HG03439 (cell line): ENCODE data around the gene CRTC2.

ENCODE experiments used
- ATAC-seq: cut with Tn5 transposase; IDR thresholded peaks from one replicate; pipeline ENCODE4 v1.9.1; 2021; ENCODE audit warnings: mild to moderate bottlenecking, moderate library complexity; ENCODE audit not compliant: unreplicated experiment

CRTC2 gene

DNA sequence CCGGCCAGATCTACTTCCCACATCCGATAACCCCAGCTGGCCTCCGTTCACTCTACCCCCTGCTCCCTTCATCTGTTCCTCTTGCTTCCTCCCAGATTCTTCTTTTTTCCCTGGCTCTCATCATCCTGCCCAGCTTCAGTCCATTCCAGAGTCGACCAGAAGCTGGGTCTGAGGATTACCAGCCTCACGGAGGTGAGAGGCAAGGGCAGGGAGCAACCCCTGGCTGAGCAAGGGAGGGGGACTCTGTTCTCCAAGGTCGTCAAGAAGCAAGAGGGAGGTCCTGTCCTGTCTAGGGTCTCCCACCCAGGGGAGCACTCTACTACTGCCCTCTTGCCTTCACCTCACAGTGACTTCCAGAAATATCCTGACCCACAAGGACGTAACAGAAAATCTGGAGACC, 15.1 kb upstream of the CRTC2 start:
- no peak for ATAC-seq

- ATAC-seq = no peak
Measured at GRCh38 chr1:153973071-153973470, 14.7 kb upstream of the CRTC2 start.

GRCh38 chr1:153970346-153970745, 11.9 kb upstream of the CRTC2 start:
- ATAC-seq = no peak

GRCh38 chr1:153968972-153969371, 10.6 kb upstream of the CRTC2 start:
- no peak for ATAC-seq

- no peak for ATAC-seq
Measured at GRCh38 chr1:153968408-153968807, 10.0 kb upstream of the CRTC2 start.

- no peak for ATAC-seq
Measured at GRCh38 chr1:153968000-153968363, 9.6 kb upstream of the CRTC2 start.

DNA sequence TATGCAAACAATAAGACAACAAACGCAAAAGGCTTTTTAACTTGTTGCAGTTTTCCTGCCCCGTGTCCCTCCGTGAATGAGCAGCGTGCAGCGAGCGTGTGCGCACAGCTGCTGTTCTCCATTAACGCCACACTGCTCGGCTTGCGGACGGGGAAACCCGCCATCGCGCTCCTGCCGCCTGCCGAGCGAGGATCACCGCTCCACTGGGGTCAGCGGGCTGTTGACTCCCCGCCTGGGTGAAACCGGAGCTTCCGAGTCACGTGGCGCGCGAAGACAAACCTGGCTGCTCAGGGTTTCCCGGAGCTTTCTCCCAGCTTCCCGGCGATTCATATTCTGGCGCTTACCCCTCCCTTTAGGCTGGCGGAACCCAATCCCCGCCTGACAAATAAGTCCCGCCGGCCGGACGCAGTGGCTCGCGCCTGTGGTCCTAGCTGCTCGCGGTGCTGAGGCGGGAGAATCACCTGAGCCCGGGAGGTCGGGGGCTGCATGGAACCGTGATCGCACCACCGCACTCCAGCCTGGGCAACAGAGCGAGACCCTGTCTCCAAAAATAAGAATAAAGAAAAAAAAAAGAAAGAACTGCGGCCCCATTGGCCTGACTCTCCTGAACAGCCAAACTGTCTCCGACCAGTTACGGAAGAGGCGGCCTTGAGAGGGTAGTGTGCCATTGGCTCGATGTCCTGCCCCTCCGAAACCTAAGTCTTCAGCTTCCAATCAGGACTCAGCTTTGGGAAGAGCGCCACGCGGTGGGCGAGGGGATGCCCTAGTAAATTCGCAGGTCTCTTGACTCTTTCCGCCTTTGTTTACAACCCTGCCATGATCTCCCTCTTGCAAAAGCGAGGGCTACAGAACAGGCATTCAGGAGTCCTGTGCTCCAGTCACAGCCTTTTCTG, 8.9 kb upstream of the CRTC2 start, which contains the start of gene CREB3L4:
Gene CREB3L4, plus strand, starts transcription at position 796 of the 893 bp plus-strand sequence. CDS start 624 bp downstream, outside the sequence.
- peak; percentile 70 for ATAC-seq

DNA sequence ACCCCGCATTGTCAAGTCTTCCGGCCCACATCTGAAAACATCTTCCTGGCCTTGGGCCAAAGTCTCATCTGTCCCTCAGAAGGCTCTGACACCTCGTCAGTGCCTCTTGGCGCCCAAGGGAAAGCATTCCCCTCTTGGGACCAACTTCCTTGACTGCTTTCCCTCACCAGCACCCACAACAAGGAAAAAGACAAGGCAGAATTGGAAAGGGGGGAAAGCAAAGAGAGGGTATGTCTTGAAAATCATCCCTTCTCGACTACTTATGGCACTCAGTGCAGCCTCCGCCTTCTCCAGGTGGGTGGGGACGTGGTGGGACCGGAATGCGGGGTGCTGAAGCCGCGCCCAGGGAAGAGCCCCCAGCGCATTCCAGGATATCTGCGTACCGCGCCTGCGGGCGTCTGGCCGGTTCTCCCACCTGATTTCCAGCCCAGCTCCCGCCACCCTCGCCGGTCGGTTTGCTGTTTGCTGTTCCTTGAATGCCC, 5.5 kb upstream of the CRTC2 start:
- no peak for ATAC-seq

DNA sequence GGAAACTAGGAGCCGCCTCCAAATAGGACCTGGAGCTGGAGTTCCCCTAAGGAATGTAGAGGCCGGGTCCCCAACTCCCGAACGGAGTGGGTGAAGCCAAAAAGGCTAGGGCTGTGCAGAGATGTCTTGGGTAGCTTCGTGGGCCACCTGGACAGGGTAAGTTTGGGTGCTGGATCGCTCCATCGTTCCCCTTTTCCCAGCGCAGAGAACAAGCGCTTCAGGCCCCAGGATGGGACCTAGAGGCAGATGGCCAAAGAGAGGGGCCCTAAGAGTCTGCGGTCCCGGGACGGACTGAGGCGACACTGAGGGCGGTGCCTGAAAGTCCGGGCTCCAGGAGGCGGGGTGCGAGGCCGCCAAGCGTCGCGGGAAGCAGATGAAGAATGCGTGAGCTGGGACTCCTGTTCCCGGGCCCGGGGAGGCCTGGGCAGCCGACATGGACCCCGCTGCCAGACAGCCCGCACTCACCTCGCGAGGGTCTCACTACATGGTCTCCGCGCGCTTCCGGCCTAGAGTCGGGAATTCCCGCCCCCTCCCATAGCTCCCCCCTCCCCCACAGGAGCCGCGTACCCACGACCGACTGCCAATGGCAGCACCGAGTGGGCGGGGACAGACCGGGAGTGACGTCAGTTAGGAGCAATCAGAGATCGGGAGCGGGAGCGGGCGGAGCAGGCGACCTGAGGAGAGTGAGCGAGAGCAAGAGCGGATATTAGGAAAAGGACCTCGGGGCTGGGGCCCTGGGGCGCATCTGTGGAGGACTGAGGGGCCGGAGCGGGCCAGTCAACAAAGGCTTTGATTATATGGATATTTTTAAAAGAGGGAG, 4.8 kb upstream of the CRTC2 start, which contains the start of gene SLC39A1:
Gene SLC39A1, minus strand, starts transcription at position 508 of the 820 bp plus-strand sequence. CDS start 822 bp downstream, outside the sequence.
- peak; percentile 43 for ATAC-seq

GRCh38 chr1:153962088-153963029, 3.9 kb upstream of the CRTC2 start:
- ATAC-seq = no peak

DNA sequence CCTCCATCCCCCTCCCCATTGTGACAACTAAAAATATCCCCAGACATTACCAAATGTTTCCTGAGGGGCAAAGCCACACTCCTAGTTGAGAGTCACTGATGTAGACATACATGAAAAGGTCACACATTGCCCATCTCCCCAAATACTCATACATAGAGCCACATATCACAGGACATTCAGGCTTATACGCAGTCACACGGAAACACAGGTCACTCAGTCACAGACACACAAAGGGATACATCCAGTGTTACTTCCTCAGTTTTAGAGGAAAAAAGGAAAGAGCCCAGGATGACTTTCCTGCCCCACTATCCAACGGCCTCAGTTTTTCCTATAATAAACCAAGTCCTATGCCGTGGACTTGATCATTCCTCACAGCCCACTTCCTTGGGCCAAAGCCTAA, 3.0 kb upstream of the CRTC2 start:
- no peak for ATAC-seq

GRCh38 chr1:153960206-153960605, 1.8 kb upstream of the CRTC2 start:
- ATAC-seq = no peak

- no peak for ATAC-seq
Measured at GRCh38 chr1:153959454-153959853, 1.0 kb upstream of the CRTC2 start.

- ATAC-seq = peak; percentile 3
Measured at GRCh38 chr1:153958961-153959260, 499 bp upstream of the CRTC2 start.

- peak; percentile 7 for ATAC-seq
Measured at GRCh38 chr1:153957744-153958110, 685 bp downstream of the CRTC2 start.

- no peak for ATAC-seq
Measured at GRCh38 chr1:153956997-153957715, 1.3 kb downstream of the CRTC2 start.

GRCh38 chr1:153954826-153955225, 3.6 kb downstream of the CRTC2 start:
- ATAC-seq = no peak

GRCh38 chr1:153953859-153954365, 4.5 kb downstream of the CRTC2 start:
- no peak for ATAC-seq

DNA sequence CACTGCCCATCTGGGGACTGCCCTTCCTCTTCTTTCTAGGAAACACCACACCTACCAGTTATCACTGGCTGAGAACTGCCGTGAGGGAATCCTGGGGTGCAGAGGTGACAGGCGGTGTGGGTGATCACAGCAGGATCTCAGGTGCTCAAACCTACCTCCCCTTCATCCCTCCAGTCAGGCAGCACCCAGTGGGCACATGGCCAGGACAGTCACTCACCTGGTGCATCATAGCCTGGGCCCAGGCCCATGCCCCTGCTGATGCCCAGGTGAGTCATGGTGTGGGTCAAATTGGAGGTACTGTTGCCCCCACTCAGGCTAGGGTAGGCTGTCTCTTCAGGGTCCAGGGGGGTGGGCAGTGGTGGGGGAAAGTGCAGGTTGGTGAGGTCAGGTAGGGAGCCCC, 6.6 kb downstream of the CRTC2 start:
- ATAC-seq = no peak

DNA sequence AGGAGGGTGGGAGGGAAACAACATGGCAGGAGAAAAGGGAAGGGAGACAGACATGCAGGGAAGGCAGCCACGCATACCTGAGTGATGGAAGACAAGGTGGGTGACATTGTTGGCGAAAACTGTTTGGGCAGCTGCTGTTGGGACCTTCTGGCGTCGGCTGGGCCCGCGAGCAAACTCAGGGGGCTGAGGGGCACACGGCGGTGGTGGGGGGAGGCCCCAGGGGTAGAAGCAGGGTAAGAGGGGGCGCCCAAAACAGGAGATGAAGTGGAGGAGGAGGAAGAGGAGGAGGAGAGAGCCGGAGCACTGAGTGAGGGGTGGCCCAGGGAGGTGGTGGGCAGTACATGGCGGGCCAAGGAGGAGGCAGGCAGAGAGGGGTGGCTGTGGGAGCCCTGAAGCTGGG, 7.2 kb downstream of the CRTC2 start:
- no peak for ATAC-seq
